ENCODE results near the gene UTS2B. TPM values are rescaled to one million over a fixed set of nuclear protein-coding genes. Genes with fewer than 3 reads are reported as not detected.

Gene UTS2B
- total RNA-seq, 2 donors from 2014 or later: 0.81 TPM; not detected in 1

DNA sequence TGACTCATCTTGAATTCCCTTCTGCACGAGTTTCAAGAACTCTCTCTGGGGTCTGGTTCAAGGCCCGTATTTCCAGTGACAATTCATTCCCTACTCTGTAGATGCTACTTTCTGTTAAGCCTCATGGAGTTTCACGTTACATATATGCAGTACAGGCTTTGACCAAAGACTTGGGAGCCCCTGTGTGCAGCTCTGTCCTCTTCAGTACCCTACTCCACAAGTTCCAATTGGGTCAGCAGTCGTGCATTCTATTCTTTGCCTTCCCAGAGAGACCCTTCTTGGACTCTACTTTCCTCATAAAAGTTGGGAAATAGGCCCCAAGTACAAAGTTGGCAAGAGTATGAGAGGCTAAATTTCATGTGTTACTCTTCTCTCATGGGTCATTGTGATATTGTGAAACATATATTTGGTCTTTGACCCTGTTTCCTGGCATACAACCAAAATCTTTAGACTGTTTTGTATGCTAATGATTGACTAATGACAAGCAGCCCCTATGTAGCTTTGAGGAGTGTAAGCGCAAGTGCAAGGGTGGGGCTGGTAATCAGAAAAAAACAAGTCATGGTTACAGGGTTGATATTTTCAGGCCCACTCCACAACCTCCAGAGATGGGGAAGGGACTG is 16.1 kb downstream of the UTS2B start:
- Histone ChIP-seq H3K27me3 (replicated peaks; ENCODE audit: insufficient read depth) (no peaks in the 10 kb centered on the region), H3K9me3 (no peaks in the 10 kb centered on the region), H3K36me3 (no peaks in the 10 kb centered on the region), H3K4me3 (no peak overlapping the region), H3K27ac (no peak overlapping the region), H3K4me1 (ENCODE audit: control insufficient read depth in 1 of 2, low read depth in 2 of 2) (no peaks in the 10 kb centered on the region)
- DNase-seq (ENCODE audit: low spot score) (no peak), ATAC-seq (ENCODE audit: insufficient number of reproducible peaks, low FRiP score, low read depth) (no peak)
- TF ChIP-seq, protein P1, sequence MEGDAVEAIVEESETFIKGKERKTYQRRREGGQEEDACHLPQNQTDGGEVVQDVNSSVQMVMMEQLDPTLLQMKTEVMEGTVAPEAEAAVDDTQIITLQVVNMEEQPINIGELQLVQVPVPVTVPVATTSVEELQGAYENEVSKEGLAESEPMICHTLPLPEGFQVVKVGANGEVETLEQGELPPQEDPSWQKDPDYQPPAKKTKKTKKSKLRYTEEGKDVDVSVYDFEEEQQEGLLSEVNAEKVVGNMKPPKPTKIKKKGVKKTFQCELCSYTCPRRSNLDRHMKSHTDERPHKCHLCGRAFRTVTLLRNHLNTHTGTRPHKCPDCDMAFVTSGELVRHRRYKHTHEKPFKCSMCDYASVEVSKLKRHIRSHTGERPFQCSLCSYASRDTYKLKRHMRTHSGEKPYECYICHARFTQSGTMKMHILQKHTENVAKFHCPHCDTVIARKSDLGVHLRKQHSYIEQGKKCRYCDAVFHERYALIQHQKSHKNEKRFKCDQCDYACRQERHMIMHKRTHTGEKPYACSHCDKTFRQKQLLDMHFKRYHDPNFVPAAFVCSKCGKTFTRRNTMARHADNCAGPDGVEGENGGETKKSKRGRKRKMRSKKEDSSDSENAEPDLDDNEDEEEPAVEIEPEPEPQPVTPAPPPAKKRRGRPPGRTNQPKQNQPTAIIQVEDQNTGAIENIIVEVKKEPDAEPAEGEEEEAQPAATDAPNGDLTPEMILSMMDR (IDR thresholded peaks at IDR 0.05): no peak

DNA sequence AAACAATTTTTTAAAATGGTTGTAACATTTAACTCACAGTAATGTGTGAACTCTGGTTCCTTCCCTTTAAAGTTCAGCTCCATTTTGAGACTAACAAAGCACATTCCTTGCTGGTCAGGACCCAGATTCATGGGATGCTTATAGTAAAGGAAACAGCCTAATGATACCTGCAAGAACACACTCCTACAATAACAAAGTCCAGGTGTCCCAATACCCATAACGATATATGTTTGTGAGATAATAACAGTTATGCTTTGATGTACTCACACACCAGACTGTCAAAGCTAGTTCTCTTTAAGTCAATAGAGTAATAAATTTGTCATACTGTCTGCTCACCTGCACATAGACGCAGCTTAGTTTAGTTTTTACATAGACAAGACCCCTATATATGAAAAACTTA is 17.0 kb downstream of the UTS2B start:
- H3K27ac ChIP-seq: no peak overlapping the region
- no peaks in the 10 kb centered on the region for H3K9me3 ChIP-seq
- ATAC-seq (ENCODE audit: insufficient number of reproducible peaks, low FRiP score, low read depth): no peak
- no peaks in the 10 kb centered on the region for H3K27me3 ChIP-seq (replicated peaks; ENCODE audit: insufficient read depth)
- no peak for DNase-seq (ENCODE audit: low spot score)
- no peak overlapping the region for H3K4me3 ChIP-seq
- TF ChIP-seq, protein P1 (IDR thresholded peaks at IDR 0.05): no peak
- H3K4me1 ChIP-seq (ENCODE audit: control insufficient read depth in 1 of 2, low read depth in 2 of 2): no peaks in the 10 kb centered on the region
- H3K36me3 ChIP-seq: no peaks in the 10 kb centered on the region

DNA sequence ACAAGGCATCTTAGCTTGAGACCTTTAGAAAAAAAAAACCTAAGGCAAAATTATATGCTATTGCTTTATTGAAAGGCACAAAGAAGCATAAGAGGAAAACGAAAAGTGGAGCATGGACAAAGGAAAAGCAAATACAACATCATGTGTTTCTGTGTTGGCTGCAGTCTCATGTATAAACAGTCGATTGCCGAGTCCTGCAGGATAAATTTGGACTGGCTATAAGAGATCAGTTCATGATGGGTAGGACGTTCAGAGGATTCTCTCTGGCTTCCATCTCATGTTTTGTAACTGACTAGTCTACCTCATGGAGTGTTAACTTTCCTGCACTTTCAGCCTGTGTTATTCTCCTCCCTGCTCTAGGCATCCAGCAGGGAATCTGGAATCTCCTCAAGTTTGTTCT is 23.0 kb downstream of the UTS2B start:
- ATAC-seq (ENCODE audit: insufficient number of reproducible peaks, low FRiP score, low read depth) (no peak), DNase-seq (ENCODE audit: low spot score) (no peak)
- Histone ChIP-seq H3K27me3 (replicated peaks; ENCODE audit: insufficient read depth) (no peaks in the 10 kb centered on the region), H3K36me3 (no peaks in the 10 kb centered on the region), H3K27ac (no peak overlapping the region), H3K4me1 (ENCODE audit: control insufficient read depth in 1 of 2, low read depth in 2 of 2) (no peaks in the 10 kb centered on the region), H3K9me3 (no peaks in the 10 kb centered on the region), H3K4me3 (no peak overlapping the region)
- TF ChIP-seq, protein P1 (IDR thresholded peaks at IDR 0.05): no peak

DNA sequence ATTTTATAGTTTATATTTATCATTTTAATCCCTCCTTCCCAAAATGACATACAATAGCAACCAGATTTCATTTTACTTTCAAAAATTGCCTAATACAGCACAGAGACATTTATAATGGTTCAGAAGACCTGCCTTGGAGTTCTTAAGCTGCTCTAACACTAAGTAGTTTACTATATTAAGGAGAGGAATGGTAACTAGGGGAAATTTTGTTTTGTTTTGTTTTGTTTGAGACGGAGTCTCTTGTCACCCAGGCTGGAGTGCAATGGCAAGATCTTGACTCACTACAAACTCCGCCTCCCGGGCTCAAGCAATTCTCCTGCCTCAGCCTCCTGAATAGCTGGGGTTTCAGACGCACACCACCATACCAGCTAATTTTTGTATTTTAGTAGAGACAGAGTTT is 23.9 kb downstream of the UTS2B start:
- DNase-seq (ENCODE audit: low spot score): no peak
- TF ChIP-seq, protein P1 (IDR thresholded peaks at IDR 0.05): no peak

DNA sequence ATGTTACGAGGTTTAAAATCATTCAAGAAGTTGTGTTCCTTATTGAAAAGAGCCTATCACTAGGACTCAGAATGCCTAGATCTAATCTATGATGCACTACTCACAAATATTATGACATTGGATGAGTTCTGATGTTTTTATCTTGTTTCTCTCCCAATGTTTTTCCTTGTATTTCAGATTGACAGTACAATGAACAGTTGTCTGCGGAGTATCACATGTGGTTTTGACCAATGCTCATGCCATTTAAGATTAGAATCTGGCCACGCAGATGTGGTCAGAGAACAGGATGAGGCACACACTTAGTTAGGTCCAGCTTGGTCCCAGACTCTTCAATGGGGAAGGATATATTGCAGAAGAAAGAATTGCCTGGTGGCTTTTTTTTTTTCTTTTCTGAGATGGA is 26.7 kb downstream of the UTS2B start:
- TF ChIP-seq, protein P1 (IDR thresholded peaks at IDR 0.05): no peak
- H3K4me3 ChIP-seq: no peak overlapping the region
- ATAC-seq (ENCODE audit: insufficient number of reproducible peaks, low FRiP score, low read depth): no peak

More for the DNA sequence above, 23.9 kb downstream of the UTS2B start:
- Histone ChIP-seq H3K36me3 (no peaks in the 10 kb centered on the region), H3K27me3 (replicated peaks; ENCODE audit: insufficient read depth) (no peaks in the 10 kb centered on the region), H3K4me3 (no peak overlapping the region), H3K4me1 (ENCODE audit: control insufficient read depth in 1 of 2, low read depth in 2 of 2) (no peaks in the 10 kb centered on the region), H3K9me3 (no peaks in the 10 kb centered on the region), H3K27ac (no peak overlapping the region)
- no peak for ATAC-seq (ENCODE audit: insufficient number of reproducible peaks, low FRiP score, low read depth)

More for the DNA sequence above, 26.7 kb downstream of the UTS2B start:
- H3K27me3 ChIP-seq (replicated peaks; ENCODE audit: insufficient read depth): no peaks in the 10 kb centered on the region
- H3K4me1 ChIP-seq (ENCODE audit: control insufficient read depth in 1 of 2, low read depth in 2 of 2): no peaks in the 10 kb centered on the region
- no peaks in the 10 kb centered on the region for H3K36me3 ChIP-seq
- DNase-seq (ENCODE audit: low spot score): no peak
- no peak overlapping the region for H3K27ac ChIP-seq
- H3K9me3 ChIP-seq: no peaks in the 10 kb centered on the region
